Activated CD8-positive, alpha-beta memory T cell treated with anti-CD3 and anti-CD28 coated beads for 1 hour (primary cell): Measurements from ENCODE around the gene DOLPP1.

Source experiments
- DNase-seq, 2 donors: peaks; one replicate each; pipeline ENCODE4 v3.0.0-alpha.2; 2020; ENCODE audit warnings: low read depth in 1 of 2; ENCODE audit errors: extremely low read depth in 1 of 2

Gene DOLPP1

DNA sequence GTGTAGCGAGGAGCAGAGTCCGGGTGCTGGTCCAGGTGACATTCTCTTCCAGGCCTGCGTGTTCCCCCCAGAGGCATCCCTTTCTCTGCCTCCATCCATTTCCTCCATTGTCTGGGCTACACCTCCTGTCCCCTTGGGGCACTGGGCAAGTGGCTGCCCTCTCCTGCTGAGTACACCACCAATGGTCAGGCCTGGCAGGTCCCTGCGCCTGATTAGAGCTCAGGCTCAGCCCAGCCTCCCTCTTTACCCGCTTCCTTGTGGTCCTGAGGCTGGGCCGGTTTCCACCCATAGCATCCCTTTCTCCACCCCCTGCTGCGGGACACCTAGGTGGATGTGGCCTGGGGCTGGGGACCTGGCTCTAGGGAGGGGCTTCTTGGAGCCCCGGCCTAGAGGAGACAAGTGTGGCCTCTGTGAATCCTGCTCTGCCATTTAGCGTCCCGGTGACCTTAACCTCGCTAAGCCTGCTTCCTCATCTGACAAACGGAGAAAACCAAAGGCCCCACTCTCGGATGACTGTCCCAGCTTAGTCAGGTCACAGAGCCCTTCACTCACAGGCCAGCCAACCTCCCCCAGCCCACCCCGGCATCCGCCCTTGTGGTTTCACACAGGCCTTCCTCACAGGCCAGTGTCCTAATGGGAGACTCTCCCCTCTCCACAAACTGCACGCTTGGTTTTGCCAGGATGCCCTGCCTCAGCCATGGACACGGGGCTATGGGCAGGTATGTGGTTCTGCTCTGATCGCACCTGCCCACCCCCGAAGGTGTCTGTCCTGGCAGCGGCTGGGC lies 12.9 kb downstream of the DOLPP1 start:
- DNase-seq, result no peak

- DNase-seq, result no peak
Observed at GRCh38 chr9:129094387-129095169, 13.7 kb downstream of the DOLPP1 start.

DNA sequence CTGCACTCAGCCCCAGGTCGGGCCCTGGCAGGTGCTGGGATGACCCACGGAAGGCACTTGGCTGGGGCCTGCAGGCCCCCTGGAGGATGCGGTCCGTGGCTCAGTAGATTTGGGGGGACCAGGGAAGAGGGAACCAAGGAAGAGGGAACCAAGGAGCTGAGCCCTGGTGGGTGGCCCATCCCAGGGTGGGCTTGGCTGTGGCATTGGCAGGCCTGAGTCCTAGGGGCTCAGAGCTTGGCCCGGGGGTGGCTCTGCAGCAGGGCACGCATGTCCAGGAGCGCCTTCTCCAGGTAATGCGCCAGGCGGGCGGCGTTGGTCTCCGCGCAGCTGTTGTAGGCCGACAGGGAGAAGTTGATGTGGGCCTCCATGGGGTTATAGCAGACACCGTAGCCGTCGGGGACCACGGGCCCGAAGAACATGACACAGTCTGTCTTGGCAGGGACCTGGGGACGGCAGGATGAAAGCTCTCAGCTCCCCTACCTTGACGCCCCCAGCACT lies 14.3 kb downstream of the DOLPP1 start:
- no peak for DNase-seq

- no peak for DNase-seq
Observed at GRCh38 chr9:129095908-129096307, 15.0 kb downstream of the DOLPP1 start.

GRCh38 chr9:129097671-129098306 lies 16.9 kb downstream of the DOLPP1 start:
- DNase-seq, result no peak

GRCh38 chr9:129098328-129098727 lies 17.4 kb downstream of the DOLPP1 start:
- no peak for DNase-seq

- DNase-seq, result no peak
Observed at GRCh38 chr9:129100383-129101169, 19.7 kb downstream of the DOLPP1 start.

DNA sequence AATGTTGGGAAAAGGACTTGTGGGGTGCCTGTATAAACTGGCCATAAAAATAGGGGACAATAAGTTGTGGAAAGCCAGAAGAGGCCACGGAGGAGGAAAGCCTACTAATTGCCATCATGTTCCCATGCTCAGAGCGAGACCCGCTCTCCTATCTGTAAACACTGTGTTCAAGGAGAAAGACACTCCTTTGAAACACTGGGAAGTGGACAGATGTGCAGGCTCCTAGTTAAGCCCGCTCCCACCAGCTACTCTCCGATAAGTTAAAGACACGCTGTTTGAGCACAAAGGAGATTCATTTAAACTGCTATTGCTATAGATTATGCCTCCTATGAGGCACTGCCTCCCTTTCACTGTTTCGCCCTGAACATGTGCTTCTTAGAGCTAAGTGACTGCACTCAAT lies 20.4 kb downstream of the DOLPP1 start:
- no peak for DNase-seq

- DNase-seq, result no peak
Observed at GRCh38 chr9:129102095-129102525, 21.2 kb downstream of the DOLPP1 start.

DNA sequence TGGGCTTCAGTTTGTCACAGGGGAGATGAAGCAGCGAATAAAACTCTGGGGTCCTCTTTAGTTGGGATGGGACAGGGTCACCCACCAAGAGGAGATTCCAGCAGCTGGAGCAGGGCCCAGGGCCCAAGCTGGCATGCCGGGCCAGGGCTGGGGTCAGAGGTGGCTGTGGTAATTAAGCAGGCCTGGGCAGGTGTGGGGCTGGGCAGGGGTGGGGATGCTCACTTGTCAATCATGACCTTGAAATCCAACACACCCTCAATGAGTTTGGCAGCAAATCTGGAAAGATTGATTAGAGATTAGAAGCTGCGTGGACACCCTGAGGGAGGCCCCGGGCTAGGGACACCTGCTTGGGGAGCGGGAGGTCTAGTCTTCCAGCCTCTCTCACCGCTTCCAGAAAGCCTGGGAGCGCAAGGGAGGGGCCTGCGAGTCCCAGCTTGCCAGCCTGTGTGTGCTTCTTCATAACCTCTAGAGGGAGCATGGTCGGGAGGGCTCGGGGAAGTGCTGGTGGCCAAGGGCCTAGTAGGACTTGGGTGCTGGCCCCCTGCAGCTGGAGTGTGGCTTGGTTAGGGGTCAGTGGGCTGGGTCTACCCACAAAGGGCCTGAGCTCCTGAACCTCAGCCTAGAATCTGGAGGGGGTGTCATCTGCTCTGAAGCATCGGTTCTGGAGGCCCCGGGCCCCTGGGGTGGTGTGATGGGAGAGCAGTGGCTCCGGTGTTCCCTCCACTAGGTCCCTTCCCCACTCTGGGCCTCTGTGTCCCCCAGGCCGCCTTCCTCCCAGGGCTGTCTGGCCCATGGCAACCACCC lies 22.1 kb downstream of the DOLPP1 start:
- no peak for DNase-seq

GRCh38 chr9:129103595-129103965 lies 22.7 kb downstream of the DOLPP1 start:
- no peak for DNase-seq

DNA sequence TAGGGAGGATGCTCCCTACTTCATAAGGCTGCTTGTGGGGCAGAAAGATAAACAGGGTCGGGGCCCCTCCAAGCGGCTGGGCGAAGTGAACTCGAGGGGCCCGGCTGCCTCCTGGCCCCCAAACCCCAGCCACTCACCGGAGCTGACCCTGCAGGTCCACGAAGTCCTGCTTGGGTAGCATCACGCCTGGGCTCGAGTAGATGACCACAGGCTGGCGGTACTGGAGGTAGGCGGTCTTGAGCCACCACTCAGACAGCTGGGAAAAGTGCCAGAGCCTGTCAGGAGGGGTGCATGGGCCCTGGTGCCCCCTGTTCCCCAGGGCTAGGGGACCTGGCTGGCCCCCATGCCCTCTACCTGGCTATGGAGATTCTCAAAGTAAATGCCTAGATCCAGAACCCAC lies 23.1 kb downstream of the DOLPP1 start:
- no peak for DNase-seq

GRCh38 chr9:129105857-129106694 lies 25.2 kb downstream of the DOLPP1 start:
- no peak for DNase-seq

DNA sequence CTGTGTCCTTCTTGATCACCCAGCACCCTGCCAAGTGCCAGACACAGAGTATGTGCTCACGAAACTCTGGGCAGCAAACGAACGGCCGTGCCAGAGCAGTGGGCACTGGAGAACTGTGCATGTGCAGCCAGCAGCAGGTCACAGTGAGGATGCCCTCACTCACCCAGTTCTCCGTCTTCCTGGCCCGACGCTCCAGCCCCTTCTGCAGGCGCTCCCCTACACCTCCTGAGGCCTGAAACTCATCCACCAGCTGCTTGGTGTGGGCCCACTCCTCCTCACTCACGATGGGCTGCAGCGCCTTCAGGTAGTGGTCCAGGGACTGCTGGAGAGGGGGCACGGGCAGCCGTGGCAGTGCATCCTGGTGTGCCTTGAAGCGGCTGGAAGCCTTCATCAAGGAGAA lies 26.7 kb downstream of the DOLPP1 start:
- DNase-seq, result no peak

DNA sequence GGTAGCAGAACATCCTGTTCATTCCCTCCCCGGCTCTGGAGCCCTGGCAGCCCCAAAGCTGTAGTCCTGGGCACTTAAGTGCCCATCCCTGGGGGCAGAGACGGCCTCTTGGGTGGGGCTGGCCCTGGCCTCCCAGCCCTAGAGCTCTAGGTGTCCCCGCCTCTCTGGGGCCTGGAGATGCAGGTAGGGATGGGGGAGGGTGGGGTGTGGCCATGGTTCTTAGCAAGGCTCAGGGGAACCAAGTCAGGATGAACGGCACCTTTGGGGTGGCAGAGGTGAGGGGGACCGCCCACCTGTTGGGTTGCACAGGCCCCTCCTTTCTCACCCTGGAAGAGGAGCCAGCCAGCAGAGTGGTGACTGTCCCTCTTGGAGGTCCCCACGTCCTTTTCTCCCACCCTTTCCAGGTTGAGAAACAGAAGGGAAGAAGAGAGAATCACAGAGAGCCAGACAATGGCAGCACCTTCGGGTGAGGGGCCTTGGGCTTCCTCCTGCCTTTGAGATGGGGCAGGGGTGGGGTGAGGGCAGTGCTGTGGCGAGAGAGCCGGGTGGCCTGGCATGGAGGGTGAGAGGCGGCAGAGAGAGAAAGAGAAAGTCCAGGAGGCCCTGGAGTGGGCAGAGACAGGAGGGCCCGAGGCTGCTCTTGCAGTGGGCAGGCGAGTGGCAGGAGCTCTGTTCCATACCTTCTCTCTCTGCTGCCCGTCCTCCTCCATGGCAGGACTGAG lies 27.3 kb downstream of the DOLPP1 start:
- no peak for DNase-seq

- no peak for DNase-seq
Observed at GRCh38 chr9:129108805-129109536, 28.1 kb downstream of the DOLPP1 start.

DNA sequence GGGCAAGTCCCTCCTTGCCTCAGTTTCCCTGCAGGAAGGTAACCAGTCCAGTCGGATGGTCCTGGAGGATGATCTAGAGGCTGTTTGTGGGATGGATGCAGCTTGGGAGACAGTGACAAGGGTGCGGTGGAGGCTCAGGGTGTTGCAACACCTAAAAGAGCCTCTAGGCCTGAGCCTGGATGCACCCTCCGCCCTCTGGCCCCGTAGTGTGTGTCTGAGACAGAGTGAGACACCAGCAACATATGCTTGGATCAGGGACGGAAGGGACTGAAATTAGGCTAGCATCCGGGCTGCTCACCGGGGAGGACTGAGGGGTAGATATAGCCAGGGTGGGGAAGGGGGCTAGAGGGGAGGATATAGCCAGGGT lies 28.6 kb downstream of the DOLPP1 start:
- DNase-seq, result no peak
